Measurements from ENCODE around the gene PROB1. TPM values are rescaled to one million over a fixed set of nuclear protein-coding genes. Genes with fewer than 3 reads are reported as not detected.

PROB1 gene
- total and polyA plus RNA-seq, 2 of the 13 experiments (the other 11 are each of a cell fraction or from before 2014, with no cell fraction given) = 0.69 to 1.1 TPM

DNA sequence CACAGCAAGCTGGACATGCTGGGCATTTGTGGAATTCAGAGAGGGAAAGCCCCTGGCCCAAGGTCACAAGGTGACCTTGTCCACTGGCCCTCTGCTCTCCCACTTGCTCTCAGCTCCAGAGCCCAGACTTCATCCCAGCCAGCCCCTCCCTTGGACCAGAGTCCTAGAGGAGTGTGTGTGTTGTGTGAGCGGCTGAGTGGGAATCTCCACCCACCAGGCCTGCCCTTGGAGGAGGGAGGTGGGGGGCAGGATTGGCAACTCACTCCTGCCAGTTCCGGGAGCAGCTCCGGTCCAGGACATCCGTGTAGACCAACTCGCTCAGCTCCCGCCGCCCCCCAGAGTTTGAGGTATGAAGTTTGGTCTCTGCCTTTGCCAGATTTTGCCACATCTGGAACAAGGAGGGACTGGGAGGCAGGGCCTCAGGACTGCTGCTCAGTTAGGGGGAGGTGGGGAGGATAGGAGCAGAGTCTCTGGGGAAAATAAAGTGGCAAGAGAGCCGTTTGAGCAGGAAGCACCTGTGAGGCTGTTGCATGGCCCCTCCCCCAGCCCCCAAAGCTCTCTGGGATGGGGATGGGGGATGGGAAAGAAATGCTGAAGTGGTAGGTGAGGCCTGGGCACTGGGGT is 6.6 kb downstream of the PROB1 start (continued):
- TF ChIP-seq, protein P1, sequence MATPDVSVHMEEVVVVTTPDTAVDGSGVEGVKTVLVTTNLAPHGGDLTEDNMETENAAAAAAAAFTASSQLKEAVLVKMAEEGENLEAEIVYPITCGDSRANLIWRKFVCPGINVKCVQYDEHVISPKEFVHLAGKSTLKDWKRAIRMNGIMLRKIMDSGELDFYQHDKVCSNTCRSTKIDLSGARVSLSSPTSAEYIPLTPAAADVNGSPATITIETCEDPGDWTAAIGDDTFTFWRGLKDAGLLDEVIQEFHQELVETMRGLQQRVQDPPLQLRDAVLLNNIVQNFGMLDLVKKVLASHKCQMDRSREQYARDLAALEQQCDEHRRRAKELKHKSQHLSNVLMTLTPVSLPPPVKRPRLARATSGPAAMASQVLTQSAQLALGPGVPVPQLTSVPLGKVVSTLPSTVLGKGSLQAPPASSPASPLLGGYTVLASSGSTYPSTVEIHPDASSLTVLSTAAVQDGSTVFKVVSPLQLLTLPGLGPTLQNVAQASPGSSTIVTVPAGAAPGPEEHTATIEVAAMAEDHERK (CRISPR knock-in tag; IDR thresholded peaks at IDR 0.05; ENCODE audit: low read depth) = no peak
- TF ChIP-seq, protein P2, sequence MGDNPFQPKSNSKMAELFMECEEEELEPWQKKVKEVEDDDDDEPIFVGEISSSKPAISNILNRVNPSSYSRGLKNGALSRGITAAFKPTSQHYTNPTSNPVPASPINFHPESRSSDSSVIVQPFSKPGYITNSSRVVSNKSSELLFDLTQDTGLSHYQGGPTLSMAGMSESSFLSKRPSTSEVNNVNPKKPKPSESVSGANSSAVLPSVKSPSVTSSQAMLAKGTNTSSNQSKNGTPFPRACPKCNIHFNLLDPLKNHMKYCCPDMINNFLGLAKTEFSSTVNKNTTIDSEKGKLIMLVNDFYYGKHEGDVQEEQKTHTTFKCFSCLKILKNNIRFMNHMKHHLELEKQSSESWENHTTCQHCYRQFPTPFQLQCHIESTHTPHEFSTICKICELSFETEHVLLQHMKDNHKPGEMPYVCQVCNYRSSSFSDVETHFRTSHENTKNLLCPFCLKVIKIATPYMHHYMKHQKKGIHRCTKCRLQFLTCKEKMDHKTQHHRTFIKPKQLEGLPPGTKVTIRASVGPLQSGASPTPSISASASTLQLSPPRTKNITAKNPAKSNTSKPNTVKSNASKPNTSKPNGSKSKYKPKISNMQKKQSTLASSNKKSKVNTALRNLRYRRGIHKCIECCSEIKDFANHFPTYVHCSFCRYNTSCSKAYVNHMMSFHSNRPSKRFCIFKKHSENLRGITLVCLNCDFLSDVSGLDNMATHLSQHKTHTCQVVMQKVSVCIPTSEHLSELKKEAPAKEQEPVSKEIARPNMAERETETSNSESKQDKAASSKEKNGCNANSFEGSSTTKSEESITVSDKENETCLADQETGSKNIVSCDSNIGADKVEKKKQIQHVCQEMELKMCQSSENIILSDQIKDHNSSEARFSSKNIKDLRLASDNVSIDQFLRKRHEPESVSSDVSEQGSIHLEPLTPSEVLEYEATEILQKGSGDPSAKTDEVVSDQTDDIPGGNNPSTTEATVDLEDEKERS (CRISPR knock-in tag; IDR thresholded peaks at IDR 0.05) = no peak
- TF ChIP-seq KAT2B (IDR thresholded peaks at IDR 0.05; ENCODE audit: borderline replicate concordance, low read depth, low read length) (no peak), ZNF224 (CRISPR knock-in tag; IDR thresholded peaks at IDR 0.05) (no peak), CSRNP2 (CRISPR knock-in tag; conservative IDR thresholded peaks at IDR 0.05; ENCODE audit: low read depth) (no peak), SP4 (CRISPR knock-in tag; IDR thresholded peaks at IDR 0.05) (0 out of 2 replicates have a peak, but pooled peaks have one; percentile 53), KDM4B (CRISPR knock-in tag; IDR thresholded peaks at IDR 0.05) (peak; percentile 20; the same call in 1 of the 2 replicates), ZNF614 (CRISPR knock-in tag; IDR thresholded peaks at IDR 0.05; ENCODE audit: borderline replicate concordance) (no peak), FLYWCH1 (CRISPR knock-in tag; IDR thresholded peaks at IDR 0.05) (no peak), ZNF280B (CRISPR knock-in tag; IDR thresholded peaks at IDR 0.05; ENCODE audit: borderline replicate concordance) (no peak), GATAD1 (CRISPR knock-in tag; IDR thresholded peaks at IDR 0.05) (no peak), ZFP90 (CRISPR knock-in tag; IDR thresholded peaks at IDR 0.05; ENCODE audit: borderline replicate concordance) (no peak; the same call in 1 of the 2 replicates), MTERF4 (CRISPR knock-in tag; IDR thresholded peaks at IDR 0.05) (no peak), ZNF10 (CRISPR knock-in tag; IDR thresholded peaks at IDR 0.05; ENCODE audit: borderline replicate concordance, low read depth) (no peak), TARDBP (CRISPR knock-in tag; IDR thresholded peaks at IDR 0.05) (no peak)
- TF ChIP-seq, protein P3, sequence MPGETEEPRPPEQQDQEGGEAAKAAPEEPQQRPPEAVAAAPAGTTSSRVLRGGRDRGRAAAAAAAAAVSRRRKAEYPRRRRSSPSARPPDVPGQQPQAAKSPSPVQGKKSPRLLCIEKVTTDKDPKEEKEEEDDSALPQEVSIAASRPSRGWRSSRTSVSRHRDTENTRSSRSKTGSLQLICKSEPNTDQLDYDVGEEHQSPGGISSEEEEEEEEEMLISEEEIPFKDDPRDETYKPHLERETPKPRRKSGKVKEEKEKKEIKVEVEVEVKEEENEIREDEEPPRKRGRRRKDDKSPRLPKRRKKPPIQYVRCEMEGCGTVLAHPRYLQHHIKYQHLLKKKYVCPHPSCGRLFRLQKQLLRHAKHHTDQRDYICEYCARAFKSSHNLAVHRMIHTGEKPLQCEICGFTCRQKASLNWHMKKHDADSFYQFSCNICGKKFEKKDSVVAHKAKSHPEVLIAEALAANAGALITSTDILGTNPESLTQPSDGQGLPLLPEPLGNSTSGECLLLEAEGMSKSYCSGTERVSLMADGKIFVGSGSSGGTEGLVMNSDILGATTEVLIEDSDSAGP (CRISPR knock-in tag; IDR thresholded peaks at IDR 0.05; ENCODE audit: borderline replicate concordance) = peak; percentile 70
- TF ChIP-seq, protein P4, sequence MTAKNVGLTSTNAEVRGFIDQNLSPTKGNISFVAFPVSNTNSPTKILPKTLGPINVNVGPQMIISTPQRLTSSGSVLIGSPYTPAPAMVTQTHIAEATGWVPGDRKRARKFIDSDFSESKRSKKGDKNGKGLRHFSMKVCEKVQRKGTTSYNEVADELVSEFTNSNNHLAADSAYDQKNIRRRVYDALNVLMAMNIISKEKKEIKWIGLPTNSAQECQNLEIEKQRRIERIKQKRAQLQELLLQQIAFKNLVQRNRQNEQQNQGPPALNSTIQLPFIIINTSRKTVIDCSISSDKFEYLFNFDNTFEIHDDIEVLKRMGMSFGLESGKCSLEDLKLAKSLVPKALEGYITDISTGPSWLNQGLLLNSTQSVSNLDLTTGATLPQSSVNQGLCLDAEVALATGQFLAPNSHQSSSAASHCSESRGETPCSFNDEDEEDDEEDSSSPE (CRISPR knock-in tag; IDR thresholded peaks at IDR 0.05) = no peak
